GM23338 (cell line): ENCODE data around the gene DNAH10. TPM values are rescaled to one million over a fixed set of nuclear protein-coding genes. Genes with fewer than 3 reads are reported as not detected.

Experiments used
- ATAC-seq: fragments of 200-7000 bp; cut with Tn5 transposase; 3 replicates; pipeline ENCODE4 v1.9.1; 2020
- DNase-seq: peaks from one replicate; pipeline ENCODE4 v3.0.0-alpha.2; 2015; ENCODE audit warnings: low spot score
- H2AFZ ChIP-seq: fragments of 200-600 bp; sonication (generic); 2 replicates; pipeline ENCODE4 v1.8.0; 2016; ENCODE audit warnings: antibody characterized with exemption, mild to moderate bottlenecking, moderate library complexity
- H3F3A ChIP-seq: fragments of 200-600 bp; sonication (generic); replicated peaks from 2 replicates; pipeline ENCODE4 v1.8.0; 2017; ENCODE audit warnings: antibody characterized with exemption, mixed run types, low read depth
- H3K27ac ChIP-seq: fragments of 200-600 bp; sonication (generic); 2 replicates; pipeline ENCODE4 v1.6.1; 2016; ENCODE audit warnings: low read depth
- H3K27me3 ChIP-seq: fragments of 200-600 bp; sonication (generic); 2 replicates; pipeline ENCODE4 v1.8.0; 2016; ENCODE audit warnings: mild to moderate bottlenecking, mixed run types, moderate library complexity; ENCODE audit not compliant: insufficient read depth
- H3K36me3 ChIP-seq: fragments of 200-600 bp; sonication (generic); 2 replicates; pipeline ENCODE4 v1.8.0; 2016; ENCODE audit warnings: mild to moderate bottlenecking; ENCODE audit not compliant: insufficient read depth
- H3K4me1 ChIP-seq: fragments of 200-600 bp; sonication (generic); 2 replicates; pipeline ENCODE4 v1.8.0; 2016; ENCODE audit warnings: mild to moderate bottlenecking, moderate library complexity; ENCODE audit not compliant: insufficient read depth
- H3K4me2 ChIP-seq: fragments of 200-600 bp; sonication (generic); 2 replicates; pipeline ENCODE4 v1.7.1; 2017; ENCODE audit warnings: mixed run types
- H3K4me3 ChIP-seq: fragments of 200-600 bp; sonication (generic); 2 replicates; pipeline ENCODE4 v1.6.1; 2016; ENCODE audit warnings: mixed run types
- H3K79me2 ChIP-seq: fragments of 200-600 bp; sonication (generic); replicated peaks from 2 replicates; pipeline ENCODE4 v1.8.0; 2017; ENCODE audit warnings: mild to moderate bottlenecking; ENCODE audit not compliant: insufficient read depth
- H3K9me2 ChIP-seq: fragments of 200-600 bp; sonication (generic); 2 replicates; pipeline ENCODE4 v1.8.0; 2017; ENCODE audit not compliant: insufficient read depth
- H4K20me1 ChIP-seq: fragments of 200-600 bp; sonication (generic); replicated peaks from 2 replicates; pipeline ENCODE4 v1.8.0; 2017; ENCODE audit warnings: mild to moderate bottlenecking; ENCODE audit not compliant: insufficient read depth
- H3K27ac Mint-ChIP-seq: 2 replicates; pipeline ENCODE4 v1.8.0; 2020; ENCODE audit warnings: inconsistent platforms, mild to moderate bottlenecking, moderate library complexity, mixed read lengths
- H3K27me3 Mint-ChIP-seq: 3 replicates; pipeline ENCODE4 v1.8.0; 2022; ENCODE audit warnings: low read depth, mild to moderate bottlenecking, moderate library complexity, mixed read lengths, inconsistent platforms; ENCODE audit not compliant: insufficient read depth, poor library complexity
- H3K36me3 Mint-ChIP-seq: 3 replicates; pipeline ENCODE4 v1.8.0; 2021; ENCODE audit warnings: low read depth, mild to moderate bottlenecking, inconsistent platforms, moderate library complexity, mixed read lengths
- H3K4me1 Mint-ChIP-seq: 3 replicates; pipeline ENCODE4 v1.8.0; 2020; ENCODE audit warnings: mild to moderate bottlenecking, inconsistent platforms, mixed read lengths
- H3K4me3 Mint-ChIP-seq: 3 replicates; pipeline ENCODE4 v1.8.0; 2021; ENCODE audit warnings: moderate library complexity, mild to moderate bottlenecking, inconsistent platforms, mixed read lengths
- H3K9me3 Mint-ChIP-seq: 3 replicates; pipeline ENCODE4 v1.8.0; 2020; ENCODE audit warnings: moderate library complexity, mild to moderate bottlenecking, inconsistent platforms, mixed read lengths
- CREB1 ChIP-seq: fragments of 250-450 bp; sonication (Bioruptor Pico); IDR thresholded peaks from 2 replicates; pipeline ENCODE4 v1.5.0; 2020; ENCODE audit warnings: low read depth, mild to moderate bottlenecking, moderate library complexity
- EZH2 ChIP-seq: fragments of 200-600 bp; sonication (generic); IDR thresholded peaks from one replicate; pipeline ENCODE4 v1.8.0; 2017; ENCODE audit warnings: antibody characterized with exemption, mild to moderate bottlenecking, low read depth; ENCODE audit not compliant: unreplicated experiment
- EZH2phosphoT487 ChIP-seq: fragments of 200-600 bp; sonication (generic); IDR thresholded peaks from one replicate; pipeline ENCODE4 v1.8.1; 2018; ENCODE audit warnings: antibody characterized with exemption; ENCODE audit not compliant: unreplicated experiment
- JUNB ChIP-seq: IDR thresholded peaks from one replicate; pipeline ENCODE4 v1.6.1; 2016; ENCODE audit warnings: antibody characterized with exemption; ENCODE audit not compliant: unreplicated experiment
- NANOG ChIP-seq: IDR thresholded peaks from 2 replicates; pipeline ENCODE4 v1.6.1; 2016; ENCODE audit warnings: antibody characterized with exemption, borderline replicate concordance
- STAT1 ChIP-seq: IDR thresholded peaks from one replicate; pipeline ENCODE4 v1.6.1; 2016; ENCODE audit warnings: antibody characterized with exemption; ENCODE audit not compliant: unreplicated experiment
- polyA plus RNA-seq: library from polyadenylated mRNA; unstranded; fragments of >200 nt; fragmentation: Nextera tagmentation; extraction: Ambion mirVana; gene quantifications from 2 replicates; pipeline ENCODE4 v1.2.1, GENCODE V29; 2016
- total RNA-seq: library from RNA; depleted of rRNA; stranded (reverse); fragments of >200 nt; shearing (Covaris generic); gene quantifications from 2 replicates; pipeline ENCODE4 v1.2.3, GENCODE V29; 2014
- TF ChIP-seq, protein P1 (sequence below): IDR thresholded peaks from 2 replicates; pipeline ENCODE4 v1.6.1; 2016; ENCODE audit warnings: antibody characterized with exemption
- TF ChIP-seq, protein P2 (sequence below): fragments of 250-450 bp; sonication (Bioruptor Pico); IDR thresholded peaks from 2 replicates; pipeline ENCODE4 v1.5.0; 2020; ENCODE audit warnings: mild to moderate bottlenecking, moderate library complexity

Gene DNAH10
- total and polyA plus RNA-seq, 2 experiments from 2014 or later, result 0.03 TPM

DNA sequence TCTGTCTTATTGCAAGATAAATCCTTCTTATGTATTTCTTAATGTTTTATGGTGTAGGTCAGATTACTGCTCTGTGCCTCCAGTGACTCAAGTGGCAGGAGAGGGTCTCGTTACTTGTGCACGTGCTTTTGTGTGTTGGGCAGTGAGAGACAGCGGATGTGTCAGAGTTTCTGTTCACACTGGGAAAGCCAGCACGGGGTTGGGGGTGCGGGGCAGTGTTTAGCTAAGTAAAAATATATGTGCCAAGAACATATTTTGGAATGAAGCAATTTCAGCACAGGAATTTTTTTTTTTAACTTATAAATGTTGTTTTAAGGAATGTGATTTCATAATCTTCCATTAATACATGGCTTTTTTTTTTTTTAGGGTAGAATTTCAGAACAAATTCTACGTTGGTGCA lies 4.5 kb upstream of the DNAH10 start:
- TF ChIP-seq, protein P1, sequence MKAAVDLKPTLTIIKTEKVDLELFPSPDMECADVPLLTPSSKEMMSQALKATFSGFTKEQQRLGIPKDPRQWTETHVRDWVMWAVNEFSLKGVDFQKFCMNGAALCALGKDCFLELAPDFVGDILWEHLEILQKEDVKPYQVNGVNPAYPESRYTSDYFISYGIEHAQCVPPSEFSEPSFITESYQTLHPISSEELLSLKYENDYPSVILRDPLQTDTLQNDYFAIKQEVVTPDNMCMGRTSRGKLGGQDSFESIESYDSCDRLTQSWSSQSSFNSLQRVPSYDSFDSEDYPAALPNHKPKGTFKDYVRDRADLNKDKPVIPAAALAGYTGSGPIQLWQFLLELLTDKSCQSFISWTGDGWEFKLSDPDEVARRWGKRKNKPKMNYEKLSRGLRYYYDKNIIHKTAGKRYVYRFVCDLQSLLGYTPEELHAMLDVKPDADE, result no peak
- TF ChIP-seq NANOG (no peak), CREB1 (CRISPR knock-in tag) (no peak), EZH2 (no peak)
- peaks cover 33% of the 10 kb centered on the region; the same call in 1 of the 2 replicates for H3K36me3 ChIP-seq
- Mint-ChIP-seq H3K4me3 (no peak overlapping the region), H3K27me3 (peaks cover 5% of the 10 kb centered on the region), H3K36me3 (peaks cover 43% of the 10 kb centered on the region), H3K27ac (no peak overlapping the region), H3K4me1 (peaks cover 4% of the 10 kb centered on the region; the same call in 2 of the 3 replicates), H3K9me3 (no peaks in the 10 kb centered on the region)
- H2AFZ ChIP-seq, result no peak overlapping the region
- no peaks in the 10 kb centered on the region for H3K79me2 ChIP-seq
- peaks cover 3% of the 10 kb centered on the region; the same call in 1 of the 2 replicates for H4K20me1 ChIP-seq
- no peak overlapping the region for H3K4me3 ChIP-seq
- DNase-seq (no peak), ATAC-seq (no peak)
- H3K4me2 ChIP-seq, result no peak overlapping the region
- H3K9me2 ChIP-seq, result no peaks in the 10 kb centered on the region
- H3F3A ChIP-seq, result peaks cover 4% of the 10 kb centered on the region; the same call in 1 of the 2 replicates
- no peak overlapping the region for H3K27ac ChIP-seq
- H3K4me1 ChIP-seq, result 0 out of 2 replicates have a peak, but pooled peaks cover 4% of the 10 kb centered on the region
- H3K27me3 ChIP-seq, result peaks cover under 1% of the 10 kb centered on the region; the same call in 1 of the 2 replicates

DNA sequence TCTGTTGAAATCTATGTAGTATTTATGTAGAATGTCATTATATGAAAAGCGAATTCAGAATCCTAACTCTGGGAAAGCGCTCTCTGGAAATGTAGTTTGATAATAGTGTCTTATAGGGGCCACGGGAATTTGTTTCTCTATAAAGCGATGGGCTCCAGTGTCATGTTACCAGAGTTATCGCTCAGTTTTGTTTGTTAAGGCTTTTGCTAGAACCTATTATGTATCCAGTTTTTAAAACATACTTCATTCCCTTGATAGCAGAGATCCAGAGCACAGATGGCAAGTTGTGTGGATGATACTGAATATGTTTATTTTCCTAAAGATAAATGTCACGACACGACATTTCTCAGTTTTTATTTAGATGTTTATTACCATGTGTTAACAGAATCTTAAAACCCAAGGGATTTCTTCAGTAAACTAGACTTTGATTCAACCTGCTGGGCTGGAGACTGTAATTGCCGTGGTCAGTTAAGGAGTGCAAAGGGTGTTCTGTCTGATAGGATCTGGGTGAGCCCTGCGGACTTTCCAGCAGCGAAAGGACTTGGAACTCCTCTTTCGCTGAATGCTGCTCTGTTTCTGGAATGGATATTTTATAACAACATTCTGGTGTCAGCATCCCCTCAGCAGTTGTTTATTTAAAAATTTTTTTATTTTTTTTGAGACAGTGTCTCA lies 1.7 kb upstream of the DNAH10 start:
- no peak overlapping the region for H3K27ac Mint-ChIP-seq
- H3K4me2 ChIP-seq, result no peak overlapping the region
- no peak for ATAC-seq
- TF ChIP-seq NANOG (no peak), EZH2phosphoT487 (no peak), CREB1 (CRISPR knock-in tag) (no peak), STAT1 (no peak), JUNB (no peak), EZH2 (no peak)
- TF ChIP-seq, protein P2, sequence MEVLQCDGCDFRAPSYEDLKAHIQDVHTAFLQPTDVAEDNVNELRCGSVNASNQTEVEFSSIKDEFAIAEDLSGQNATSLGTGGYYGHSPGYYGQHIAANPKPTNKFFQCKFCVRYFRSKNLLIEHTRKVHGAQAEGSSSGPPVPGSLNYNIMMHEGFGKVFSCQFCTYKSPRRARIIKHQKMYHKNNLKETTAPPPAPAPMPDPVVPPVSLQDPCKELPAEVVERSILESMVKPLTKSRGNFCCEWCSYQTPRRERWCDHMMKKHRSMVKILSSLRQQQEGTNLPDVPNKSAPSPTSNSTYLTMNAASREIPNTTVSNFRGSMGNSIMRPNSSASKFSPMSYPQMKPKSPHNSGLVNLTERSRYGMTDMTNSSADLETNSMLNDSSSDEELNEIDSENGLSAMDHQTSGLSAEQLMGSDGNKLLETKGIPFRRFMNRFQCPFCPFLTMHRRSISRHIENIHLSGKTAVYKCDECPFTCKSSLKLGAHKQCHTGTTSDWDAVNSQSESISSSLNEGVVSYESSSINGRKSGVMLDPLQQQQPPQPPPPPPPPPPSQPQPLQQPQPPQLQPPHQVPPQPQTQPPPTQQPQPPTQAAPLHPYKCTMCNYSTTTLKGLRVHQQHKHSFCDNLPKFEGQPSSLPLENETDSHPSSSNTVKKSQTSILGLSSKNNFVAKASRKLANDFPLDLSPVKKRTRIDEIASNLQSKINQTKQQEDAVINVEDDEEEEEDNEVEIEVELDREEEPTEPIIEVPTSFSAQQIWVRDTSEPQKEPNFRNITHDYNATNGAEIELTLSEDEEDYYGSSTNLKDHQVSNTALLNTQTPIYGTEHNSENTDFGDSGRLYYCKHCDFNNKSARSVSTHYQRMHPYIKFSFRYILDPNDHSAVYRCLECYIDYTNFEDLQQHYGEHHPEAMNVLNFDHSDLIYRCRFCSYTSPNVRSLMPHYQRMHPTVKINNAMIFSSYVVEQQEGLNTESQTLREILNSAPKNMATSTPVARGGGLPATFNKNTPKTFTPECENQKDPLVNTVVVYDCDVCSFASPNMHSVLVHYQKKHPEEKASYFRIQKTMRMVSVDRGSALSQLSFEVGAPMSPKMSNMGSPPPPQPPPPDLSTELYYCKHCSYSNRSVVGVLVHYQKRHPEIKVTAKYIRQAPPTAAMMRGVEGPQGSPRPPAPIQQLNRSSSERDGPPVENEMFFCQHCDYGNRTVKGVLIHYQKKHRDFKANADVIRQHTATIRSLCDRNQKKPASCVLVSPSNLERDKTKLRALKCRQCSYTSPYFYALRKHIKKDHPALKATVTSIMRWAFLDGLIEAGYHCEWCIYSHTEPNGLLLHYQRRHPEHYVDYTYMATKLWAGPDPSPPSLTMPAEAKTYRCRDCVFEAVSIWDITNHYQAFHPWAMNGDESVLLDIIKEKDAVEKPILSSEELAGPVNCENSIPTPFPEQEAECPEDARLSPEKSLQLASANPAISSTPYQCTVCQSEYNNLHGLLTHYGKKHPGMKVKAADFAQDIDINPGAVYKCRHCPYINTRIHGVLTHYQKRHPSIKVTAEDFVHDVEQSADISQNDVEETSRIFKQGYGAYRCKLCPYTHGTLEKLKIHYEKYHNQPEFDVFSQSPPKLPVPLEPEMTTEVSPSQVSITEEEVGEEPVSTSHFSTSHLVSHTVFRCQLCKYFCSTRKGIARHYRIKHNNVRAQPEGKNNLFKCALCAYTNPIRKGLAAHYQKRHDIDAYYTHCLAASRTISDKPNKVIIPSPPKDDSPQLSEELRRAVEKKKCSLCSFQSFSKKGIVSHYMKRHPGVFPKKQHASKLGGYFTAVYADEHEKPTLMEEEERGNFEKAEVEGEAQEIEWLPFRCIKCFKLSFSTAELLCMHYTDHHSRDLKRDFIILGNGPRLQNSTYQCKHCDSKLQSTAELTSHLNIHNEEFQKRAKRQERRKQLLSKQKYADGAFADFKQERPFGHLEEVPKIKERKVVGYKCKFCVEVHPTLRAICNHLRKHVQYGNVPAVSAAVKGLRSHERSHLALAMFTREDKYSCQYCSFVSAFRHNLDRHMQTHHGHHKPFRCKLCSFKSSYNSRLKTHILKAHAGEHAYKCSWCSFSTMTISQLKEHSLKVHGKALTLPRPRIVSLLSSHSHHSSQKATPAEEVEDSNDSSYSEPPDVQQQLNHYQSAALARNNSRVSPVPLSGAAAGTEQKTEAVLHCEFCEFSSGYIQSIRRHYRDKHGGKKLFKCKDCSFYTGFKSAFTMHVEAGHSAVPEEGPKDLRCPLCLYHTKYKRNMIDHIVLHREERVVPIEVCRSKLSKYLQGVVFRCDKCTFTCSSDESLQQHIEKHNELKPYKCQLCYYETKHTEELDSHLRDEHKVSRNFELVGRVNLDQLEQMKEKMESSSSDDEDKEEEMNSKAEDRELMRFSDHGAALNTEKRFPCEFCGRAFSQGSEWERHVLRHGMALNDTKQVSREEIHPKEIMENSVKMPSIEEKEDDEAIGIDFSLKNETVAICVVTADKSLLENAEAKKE, result no peak
- TF ChIP-seq, protein P1, result no peak

More for the DNA sequence above, 1.7 kb upstream of the DNAH10 start:
- peaks cover 23% of the 10 kb centered on the region for H3K36me3 Mint-ChIP-seq
- Histone ChIP-seq H3K27me3 (peaks cover 3% of the 10 kb centered on the region; the same call in 1 of the 2 replicates), H2AFZ (no peak overlapping the region), H3K79me2 (no peaks in the 10 kb centered on the region), H3K9me2 (no peaks in the 10 kb centered on the region), H3K4me1 (0 out of 2 replicates have a peak, but pooled peaks cover 4% of the 10 kb centered on the region), H4K20me1 (peaks cover 3% of the 10 kb centered on the region; the same call in 1 of the 2 replicates), H3K4me3 (no peak overlapping the region), H3F3A (peaks cover 5% of the 10 kb centered on the region; the same call in 1 of the 2 replicates), H3K36me3 (0 out of 2 replicates have a peak, but pooled peaks cover 16% of the 10 kb centered on the region), H3K27ac (no peak overlapping the region; the same call in 1 of the 2 replicates)
- H3K4me3 Mint-ChIP-seq, result no peak overlapping the region
- peaks cover 6% of the 10 kb centered on the region; the same call in 2 of the 3 replicates for H3K4me1 Mint-ChIP-seq
- DNase-seq, result no peak
- H3K9me3 Mint-ChIP-seq, result no peaks in the 10 kb centered on the region
- H3K27me3 Mint-ChIP-seq, result peaks cover 7% of the 10 kb centered on the region
